Dendritic cell treated with granulocyte-macrophage colony-stimulating factor and Interleukin-4, amounts not matched to agents 40 ng/mL and 50 ng/mL, for 4 days (primary cell): ENCODE data around the gene NRF1.

Experiments used
- H3K27ac Mint-ChIP-seq: one replicate; pipeline ENCODE4 v1.8.0; 2022; ENCODE audit warnings: mild to moderate bottlenecking, mixed read lengths
- H3K27me3 Mint-ChIP-seq: one replicate; pipeline ENCODE4 v1.8.0; 2022; ENCODE audit warnings: mild to moderate bottlenecking, mixed read lengths
- H3K36me3 Mint-ChIP-seq: one replicate; pipeline ENCODE4 v1.8.0; 2022; ENCODE audit warnings: low read depth, mixed read lengths
- H3K4me1 Mint-ChIP-seq: one replicate; pipeline ENCODE4 v1.8.0; 2022; ENCODE audit warnings: low read depth, mixed read lengths
- H3K4me3 Mint-ChIP-seq: one replicate; pipeline ENCODE4 v1.8.0; 2022; ENCODE audit warnings: mild to moderate bottlenecking, moderate library complexity, mixed read lengths
- H3K9me3 Mint-ChIP-seq: one replicate; pipeline ENCODE4 v1.8.0; 2022; ENCODE audit warnings: mixed read lengths
- intact Hi-C: fragments of 100-400 bp; cut with micrococcal nuclease; formaldehyde crosslinking; loops from one replicate; pipeline ENCODE4 v1.15.0; 2022

NRF1 gene

DNA sequence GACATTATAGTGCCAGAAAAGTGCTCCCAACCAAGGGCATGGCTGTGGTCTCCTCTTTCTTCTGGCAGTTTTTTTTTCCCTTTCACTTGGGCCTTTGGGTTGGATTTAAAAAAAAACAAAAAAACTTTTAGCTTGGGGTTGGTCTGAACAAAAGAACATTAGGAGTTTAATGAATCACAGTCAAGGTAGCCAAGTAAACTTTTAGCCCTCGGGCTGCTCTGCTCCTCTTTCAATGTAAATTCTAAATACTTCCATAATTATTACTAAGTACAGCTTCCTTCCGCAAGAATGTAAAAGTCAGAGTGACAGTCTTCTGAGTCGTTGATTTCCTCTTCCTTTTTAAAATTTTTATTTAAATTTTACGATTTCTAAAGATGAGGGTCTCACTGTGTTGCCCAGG is 79.2 kb downstream of the NRF1 start:
- H3K4me3 Mint-ChIP-seq = no peak overlapping the region

DNA sequence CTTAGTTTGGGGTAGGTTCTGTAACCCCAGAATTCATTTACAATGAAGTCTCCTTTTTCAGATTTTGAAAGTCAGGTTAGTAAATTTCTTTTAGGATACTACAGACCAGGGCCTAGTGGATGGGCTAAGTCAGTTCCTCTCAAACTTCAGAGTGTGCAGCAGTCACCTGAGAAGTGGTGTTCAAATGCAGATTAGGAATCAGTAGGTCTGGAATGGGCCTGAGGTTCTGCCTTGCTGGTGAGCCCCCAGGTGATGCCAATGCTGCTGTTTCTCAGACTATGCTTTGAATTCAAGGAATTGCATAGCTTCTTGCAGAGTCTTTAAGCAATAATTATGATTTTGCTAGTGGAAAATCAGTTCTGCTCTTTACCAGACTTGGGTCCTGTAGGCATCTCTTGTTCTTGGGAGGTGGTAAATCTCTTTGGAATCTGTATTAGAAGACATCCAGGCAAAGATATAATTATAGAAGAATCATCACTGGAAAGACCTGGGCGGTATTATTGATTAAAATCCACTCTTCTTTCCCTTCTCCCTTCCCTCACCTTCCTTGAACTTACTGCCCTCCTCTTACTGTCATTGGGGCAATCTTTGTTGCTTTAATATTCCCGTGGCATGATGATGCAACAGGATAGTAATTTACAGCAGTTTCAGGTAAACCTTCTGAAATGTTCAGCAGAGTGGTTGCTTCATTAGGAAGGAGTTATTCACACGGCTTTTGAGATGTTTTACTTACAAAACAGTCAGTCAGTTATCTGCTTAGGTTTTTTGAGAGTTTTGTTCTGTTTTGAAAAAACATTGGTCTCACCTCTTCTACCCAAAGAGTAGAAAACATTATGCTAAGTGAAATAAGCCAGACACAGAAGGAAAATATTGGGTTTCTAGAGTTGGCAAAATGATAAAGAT is 87.2 kb downstream of the NRF1 start:
- no peaks in the 10 kb centered on the region for H3K27me3 Mint-ChIP-seq
- no peak overlapping the region for H3K4me3 Mint-ChIP-seq
- intact Hi-C loops = no loop called here
- peaks cover 29% of the 10 kb centered on the region for H3K36me3 Mint-ChIP-seq
- H3K4me1 Mint-ChIP-seq = no peaks in the 10 kb centered on the region
- H3K27ac Mint-ChIP-seq = no peak overlapping the region
- H3K9me3 Mint-ChIP-seq = no peaks in the 10 kb centered on the region

More for the DNA sequence above, 79.2 kb downstream of the NRF1 start:
- Mint-ChIP-seq H3K27ac (no peak overlapping the region), H3K4me1 (no peaks in the 10 kb centered on the region), H3K36me3 (peaks cover 66% of the 10 kb centered on the region), H3K27me3 (no peaks in the 10 kb centered on the region), H3K9me3 (no peaks in the 10 kb centered on the region)
- intact Hi-C loops = no loop called here

DNA sequence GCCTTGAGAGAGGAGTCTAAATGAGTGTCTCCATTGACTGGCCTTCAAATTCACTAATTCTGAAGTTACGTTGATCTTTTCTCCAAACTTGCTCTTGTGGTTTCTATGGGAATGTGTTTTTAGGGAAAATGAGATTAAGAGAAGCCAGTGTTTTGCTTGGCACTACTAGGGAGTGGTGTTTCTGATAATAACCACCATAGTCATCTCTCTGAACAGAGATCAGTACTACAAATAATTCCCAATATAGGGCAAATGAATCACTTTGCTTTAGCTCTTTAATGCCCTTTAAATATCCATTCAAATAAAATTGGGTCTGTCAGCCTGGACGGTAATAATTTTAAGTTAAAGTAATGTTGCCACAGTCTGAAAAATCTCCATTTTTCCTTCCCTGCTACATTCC is 90.8 kb downstream of the NRF1 start:
- intact Hi-C loops = no loop called here
- H3K9me3 Mint-ChIP-seq = no peaks in the 10 kb centered on the region
- no peaks in the 10 kb centered on the region for H3K4me1 Mint-ChIP-seq
- H3K36me3 Mint-ChIP-seq = peaks cover 39% of the 10 kb centered on the region
- no peak overlapping the region for H3K27ac Mint-ChIP-seq
- no peak overlapping the region for H3K4me3 Mint-ChIP-seq
- no peaks in the 10 kb centered on the region for H3K27me3 Mint-ChIP-seq

DNA sequence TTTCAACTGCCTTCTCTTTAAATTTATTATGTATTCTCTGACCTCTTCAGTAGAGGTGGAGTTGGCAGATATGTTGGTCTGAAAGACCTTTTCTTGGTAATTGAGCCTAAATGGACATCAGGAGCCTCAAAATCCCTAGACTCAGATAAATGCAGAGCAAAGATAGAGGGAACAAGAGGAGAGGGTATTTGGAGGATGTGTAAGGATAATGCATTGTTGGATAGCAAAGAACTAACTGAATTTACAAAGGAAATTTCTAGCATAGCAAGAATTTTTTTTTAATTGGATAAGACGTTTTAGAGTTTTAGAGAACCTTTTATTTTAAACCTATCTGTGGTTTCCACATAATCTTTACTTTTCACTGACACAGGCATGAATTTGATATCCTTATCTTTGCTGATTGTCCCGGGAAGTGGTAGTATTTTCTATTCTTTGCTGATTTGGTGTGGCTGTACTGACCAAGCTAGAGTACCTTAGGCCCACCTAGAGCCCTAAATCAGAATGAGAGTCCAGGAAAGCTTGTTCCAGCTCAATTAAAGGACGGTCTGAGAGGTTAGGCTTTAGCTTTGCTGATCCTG is 91.3 kb downstream of the NRF1 start:
- Mint-ChIP-seq H3K36me3 (peaks cover 34% of the 10 kb centered on the region), H3K27me3 (no peaks in the 10 kb centered on the region), H3K9me3 (no peaks in the 10 kb centered on the region), H3K27ac (no peak overlapping the region), H3K4me3 (no peak overlapping the region), H3K4me1 (no peaks in the 10 kb centered on the region)
- intact Hi-C loops = no loop called here

DNA sequence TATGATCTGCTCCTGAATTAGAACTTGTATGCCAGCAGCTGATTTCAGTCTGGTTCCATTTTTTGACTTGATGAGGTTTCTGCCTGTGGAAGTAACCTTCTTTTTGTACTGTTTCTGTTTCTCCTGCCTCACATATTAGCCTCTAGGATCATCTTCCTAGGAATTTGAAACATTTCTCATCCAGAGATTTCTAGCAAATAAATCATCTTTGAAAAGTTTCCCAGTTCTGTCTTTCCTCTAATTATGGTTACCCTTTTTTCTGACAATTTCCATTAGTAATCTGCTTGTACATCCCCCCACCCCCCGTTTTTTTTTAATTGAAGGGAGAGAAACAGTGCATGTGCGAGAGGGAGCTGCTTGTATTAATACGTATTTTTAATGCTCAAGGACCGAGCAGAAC is 92.2 kb downstream of the NRF1 start:
- H3K27ac Mint-ChIP-seq = no peak overlapping the region
- H3K4me1 Mint-ChIP-seq = no peaks in the 10 kb centered on the region
- intact Hi-C loops = no loop called here
- no peaks in the 10 kb centered on the region for H3K9me3 Mint-ChIP-seq
- H3K4me3 Mint-ChIP-seq = no peak overlapping the region
- H3K36me3 Mint-ChIP-seq = peaks cover 32% of the 10 kb centered on the region
- no peaks in the 10 kb centered on the region for H3K27me3 Mint-ChIP-seq

DNA sequence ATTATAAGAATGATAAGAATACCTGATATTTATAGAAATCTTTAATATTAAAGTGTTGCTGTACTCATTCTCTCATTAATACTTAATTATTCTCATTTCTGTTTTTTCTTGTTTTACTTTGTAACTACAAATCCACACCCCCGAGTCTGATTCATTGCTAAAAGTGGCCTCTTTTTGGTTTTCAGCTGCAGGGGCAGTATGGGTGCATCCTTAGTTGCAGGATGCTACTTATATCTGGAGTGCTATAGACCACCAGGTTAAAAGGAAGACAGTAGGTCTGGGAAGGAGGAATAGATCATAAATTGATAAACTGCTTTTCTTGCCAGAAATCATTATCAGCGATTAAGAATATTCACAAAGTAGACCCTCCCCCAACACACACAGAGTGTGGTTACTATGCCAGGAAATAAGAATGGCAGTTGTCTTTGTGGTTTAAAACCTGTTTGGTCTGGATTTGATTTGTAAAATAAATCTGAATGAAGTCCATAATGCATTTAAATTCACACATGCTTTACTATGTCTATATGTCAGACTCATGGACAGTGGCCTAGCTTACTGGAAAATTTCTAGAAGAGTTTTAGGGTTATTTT is 96.5 kb downstream of the NRF1 start:
- Mint-ChIP-seq H3K4me3 (no peak overlapping the region), H3K27ac (no peak overlapping the region), H3K27me3 (no peaks in the 10 kb centered on the region), H3K4me1 (no peaks in the 10 kb centered on the region), H3K36me3 (peaks cover 70% of the 10 kb centered on the region), H3K9me3 (no peaks in the 10 kb centered on the region)
- intact Hi-C loops = no loop called here

DNA sequence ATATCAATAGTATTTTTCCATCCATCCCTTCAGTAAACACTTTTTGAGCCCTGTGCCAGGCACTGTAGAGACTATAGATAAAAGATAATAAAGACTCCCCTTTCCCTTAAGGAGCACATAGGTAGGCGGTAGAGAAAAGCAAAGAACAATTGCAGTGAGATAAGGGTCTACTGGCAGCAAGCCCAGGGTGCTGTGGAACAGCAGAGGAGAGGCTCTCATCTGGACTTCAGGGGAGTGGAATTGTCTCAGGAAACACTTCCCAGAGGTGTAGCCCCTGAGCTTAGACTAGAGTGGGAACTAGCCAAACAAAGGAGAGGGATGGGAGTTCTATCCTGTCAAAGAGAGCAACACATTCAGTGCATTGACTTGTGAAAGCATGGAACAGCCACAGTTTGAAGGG is 102.0 kb downstream of the NRF1 start:
- no peaks in the 10 kb centered on the region for H3K27me3 Mint-ChIP-seq
- no peaks in the 10 kb centered on the region for H3K4me1 Mint-ChIP-seq
- intact Hi-C loops = no loop called here
- H3K4me3 Mint-ChIP-seq = no peak overlapping the region
- H3K9me3 Mint-ChIP-seq = no peaks in the 10 kb centered on the region
- H3K27ac Mint-ChIP-seq = no peak overlapping the region
- H3K36me3 Mint-ChIP-seq = peaks cover 86% of the 10 kb centered on the region

DNA sequence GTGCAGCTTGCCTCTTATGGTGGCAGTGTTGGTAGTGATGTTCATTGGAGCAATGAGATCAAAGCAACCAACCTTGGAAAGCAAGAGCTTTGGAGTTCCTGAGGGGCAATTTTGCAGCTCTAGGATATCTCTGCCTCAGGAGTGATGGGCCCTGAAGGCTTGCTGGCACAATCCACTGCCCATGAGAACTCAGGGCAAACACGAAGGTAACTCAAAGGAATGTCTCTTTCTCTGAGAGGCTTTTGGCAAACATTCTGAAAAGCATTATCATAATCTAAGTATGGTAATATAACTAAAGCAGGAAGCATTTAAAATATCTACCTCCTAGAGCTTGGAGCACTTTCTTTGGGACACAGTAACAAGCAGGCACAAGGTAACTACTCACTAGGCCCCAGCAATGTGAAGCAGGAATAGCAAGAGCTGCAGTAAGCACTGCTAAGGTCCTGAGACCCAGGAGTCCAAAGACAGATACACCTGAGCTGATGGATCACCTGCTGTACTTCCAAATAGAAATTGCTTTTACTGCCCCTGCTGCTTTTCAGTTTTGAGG is 103.1 kb downstream of the NRF1 start:
- peaks cover 8% of the 10 kb centered on the region for H3K4me1 Mint-ChIP-seq
- no peaks in the 10 kb centered on the region for H3K27me3 Mint-ChIP-seq
- no peak overlapping the region for H3K27ac Mint-ChIP-seq
- no peaks in the 10 kb centered on the region for H3K9me3 Mint-ChIP-seq
- H3K36me3 Mint-ChIP-seq = peaks cover 88% of the 10 kb centered on the region
- H3K4me3 Mint-ChIP-seq = no peak overlapping the region
- intact Hi-C loops = no loop called here

DNA sequence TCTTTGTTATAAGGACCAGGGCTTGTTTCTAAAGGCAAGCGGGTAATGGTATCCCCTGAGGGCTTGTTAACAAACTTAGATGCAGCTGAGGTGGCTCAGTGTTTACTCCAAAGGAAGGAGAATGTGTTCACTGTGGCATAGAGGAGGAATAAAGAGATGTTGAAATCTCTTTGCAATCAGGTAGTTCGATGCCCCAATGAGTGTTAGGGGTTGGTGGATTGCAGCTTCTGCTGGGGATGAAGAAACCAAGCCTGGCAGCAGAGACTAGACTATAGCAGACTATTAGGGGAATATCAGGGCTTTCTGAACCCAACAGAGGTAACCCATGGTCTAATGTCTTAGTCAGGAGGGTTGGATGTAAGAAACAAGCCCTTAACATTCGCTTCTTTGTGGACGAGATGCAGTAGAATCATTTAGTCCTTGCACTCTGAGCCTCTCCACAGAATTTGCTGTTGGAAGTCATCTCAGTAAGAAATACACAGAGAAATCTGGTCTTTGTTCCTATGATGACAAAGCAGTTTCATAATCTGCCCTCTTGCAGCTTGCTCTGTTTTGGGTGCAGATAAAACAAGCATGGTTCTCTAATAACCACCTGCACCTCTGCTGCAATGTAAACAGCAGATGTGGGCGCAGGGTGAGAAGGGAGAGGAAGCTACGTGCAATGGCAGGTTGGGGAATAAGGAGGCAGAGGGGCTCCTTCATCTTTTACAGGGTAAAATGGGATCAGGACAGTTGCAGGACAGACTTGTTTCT is 108.6 kb downstream of the NRF1 start:
- H3K4me1 Mint-ChIP-seq = peaks cover 19% of the 10 kb centered on the region

DNA sequence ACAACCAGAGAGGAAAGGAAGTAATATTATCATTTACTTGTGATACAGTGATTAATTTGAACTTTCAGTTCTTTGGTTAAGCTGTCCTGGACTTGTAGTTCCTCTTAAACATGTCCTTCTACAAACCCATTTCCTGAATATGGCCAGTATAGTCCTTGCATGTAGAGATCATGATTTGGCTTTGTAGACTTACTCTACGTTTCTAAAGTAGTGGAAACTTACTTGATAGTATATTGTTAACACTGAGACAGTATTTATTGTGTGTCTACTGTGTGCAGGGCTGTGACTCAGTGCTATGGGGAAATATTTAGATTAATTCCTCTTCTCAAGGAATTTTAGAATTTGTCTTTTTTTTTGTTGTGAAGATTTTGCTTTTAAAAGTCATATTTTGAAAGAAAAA is 109.5 kb downstream of the NRF1 start:
- Mint-ChIP-seq H3K27ac (no peak overlapping the region), H3K4me1 (peaks cover 19% of the 10 kb centered on the region), H3K27me3 (no peaks in the 10 kb centered on the region), H3K9me3 (no peaks in the 10 kb centered on the region), H3K4me3 (no peak overlapping the region), H3K36me3 (peaks cover 72% of the 10 kb centered on the region)
- intact Hi-C loops = no loop called here

More for the DNA sequence above, 108.6 kb downstream of the NRF1 start:
- no peak overlapping the region for H3K4me3 Mint-ChIP-seq
- intact Hi-C loops = no loop called here
- no peaks in the 10 kb centered on the region for H3K27me3 Mint-ChIP-seq
- H3K9me3 Mint-ChIP-seq = no peaks in the 10 kb centered on the region
- H3K27ac Mint-ChIP-seq = peak overlapping the region; percentile 74
- H3K36me3 Mint-ChIP-seq = peaks cover 74% of the 10 kb centered on the region

DNA sequence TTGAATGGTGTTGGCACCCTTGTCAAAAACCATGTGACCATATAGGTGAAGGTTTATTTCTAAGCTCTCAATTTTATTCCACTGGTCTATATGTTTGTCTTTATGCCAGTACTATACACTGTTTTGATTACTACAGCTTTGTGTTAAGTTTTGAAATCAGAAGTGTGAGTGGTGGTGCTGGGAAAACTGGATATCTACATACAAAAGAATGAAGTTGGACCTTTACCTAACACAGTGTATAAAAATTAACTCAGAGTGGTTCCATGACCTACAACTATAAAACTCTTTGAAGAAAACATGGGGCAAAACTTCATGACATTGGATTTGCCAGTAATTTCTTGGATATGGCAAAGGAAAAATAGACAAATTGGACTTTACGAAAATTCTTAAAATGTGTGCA is 112.2 kb downstream of the NRF1 start:
- intact Hi-C loops = no loop called here
- Mint-ChIP-seq H3K9me3 (no peaks in the 10 kb centered on the region), H3K4me3 (no peak overlapping the region), H3K27me3 (no peaks in the 10 kb centered on the region), H3K4me1 (peaks cover 19% of the 10 kb centered on the region), H3K36me3 (peaks cover 74% of the 10 kb centered on the region), H3K27ac (no peak overlapping the region)

DNA sequence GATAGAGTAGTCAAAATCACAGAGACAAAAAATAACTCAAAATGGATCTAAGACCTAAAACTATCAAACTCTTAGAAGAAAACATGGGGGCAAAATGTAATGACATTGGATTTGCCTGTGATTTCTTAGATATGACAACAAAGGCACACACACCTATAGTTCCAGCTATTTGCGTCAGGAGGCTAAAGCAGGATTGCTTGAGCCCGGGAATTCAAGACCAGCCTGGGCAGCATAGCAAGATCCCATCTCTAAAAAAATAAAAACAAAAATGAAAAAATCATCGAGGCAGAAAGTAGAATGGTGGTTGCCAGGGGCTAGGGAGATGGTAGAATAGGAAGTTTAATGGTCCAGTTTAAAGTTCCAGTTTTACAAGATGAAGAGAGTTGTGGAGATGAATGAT is 113.3 kb downstream of the NRF1 start:
- Mint-ChIP-seq H3K36me3 (peaks cover 74% of the 10 kb centered on the region), H3K27ac (no peak overlapping the region), H3K9me3 (no peaks in the 10 kb centered on the region), H3K4me1 (peaks cover 9% of the 10 kb centered on the region), H3K27me3 (no peaks in the 10 kb centered on the region), H3K4me3 (no peak overlapping the region)
- intact Hi-C loops = no loop called here

DNA sequence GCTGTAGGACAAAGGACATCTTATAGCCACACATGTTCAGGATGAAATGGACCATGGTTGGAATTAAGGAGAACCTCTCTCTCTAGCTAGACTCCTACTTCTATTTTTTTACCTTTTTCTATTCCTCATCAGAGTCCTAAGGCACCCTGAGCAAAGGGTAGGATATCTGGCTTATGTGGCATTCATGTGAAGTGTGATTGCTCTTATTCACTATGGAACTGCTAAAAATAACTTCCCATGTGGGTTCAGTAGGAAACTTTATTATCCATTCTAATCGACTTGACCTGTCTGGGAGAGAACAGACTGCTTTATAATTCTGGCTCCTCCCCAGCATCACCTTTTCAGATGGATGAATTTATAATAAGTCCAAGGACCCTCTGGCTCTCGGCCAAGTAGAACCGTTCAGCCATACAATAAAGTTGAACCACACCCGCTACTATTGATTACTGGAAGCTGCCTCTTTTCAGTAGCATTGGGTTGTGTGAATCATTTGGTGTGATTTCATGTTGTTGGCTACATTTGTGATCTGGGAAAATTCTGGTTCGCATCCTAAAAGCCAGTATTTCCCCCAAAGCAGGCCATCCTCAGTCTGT is 117.5 kb downstream of the NRF1 start:
- Mint-ChIP-seq H3K27ac (no peak overlapping the region), H3K4me1 (no peaks in the 10 kb centered on the region), H3K9me3 (no peaks in the 10 kb centered on the region), H3K4me3 (no peak overlapping the region), H3K36me3 (peaks cover 87% of the 10 kb centered on the region), H3K27me3 (no peaks in the 10 kb centered on the region)
- intact Hi-C loops = no loop called here
